ENCODE measurements around the gene CDCA7. TPM values are rescaled to one million over a fixed set of nuclear protein-coding genes. Genes with fewer than 3 reads are reported as not detected.
A peak's percentile ranks its signal among the peaks of the same experiment; 100 is the strongest.
"Not testable (repeated sequence)": the region's sequence is repeated elsewhere in the genome, so short reads cannot be mapped to it uniquely, and the experiment has no call there.

Gene CDCA7
- 10 to 100 TPM; 80.4 to 88.2 TPM for total RNA-seq

GRCh38 chr2:173354582-173355131 lies at the start of gene CDCA7:
CDCA7 (plus strand) TSS chr2:173354872; CDS start chr2:173354964, 92 bp downstream.
- POLR2A ChIA-PET = interaction anchor here (0.6 kb wide), 2 partner anchors 183 to 206 kb away, joined by 3 read pairs; no protein-coding TSS in a partner anchor
- Mint-ChIP-seq H3K27ac (peak within 1 kb of the TSS; percentile 97), H3K27me3 (peaks cover 46% of the 10 kb centered on the region), H3K9me3 (ENCODE audit: low read depth) (no peaks in the 10 kb centered on the region), H3K4me3 (peak within 1 kb of the TSS; percentile 87), H3K36me3 (ENCODE audit: low read depth) (peaks cover 30% of the 10 kb centered on the region), H3K4me1 (peaks cover 37% of the 10 kb centered on the region)
- intact Hi-C loops (cut with DNase I, micrococcal nuclease) = loop anchor here (1.0 to 10.0 kb wide), 7 partner anchors 67 to 982 kb away; partner anchors contain the start of genes MAP3K20 (in 2 of the 2) and SP3 (in 1 of the 2)
- peak; percentile 86 for DNase-seq
- CTCF ChIA-PET = no interaction called here
- ATAC-seq = peak; percentile 77

GRCh38 chr2:173305303-173305702 lies 49.4 kb upstream of the CDCA7 start:
- no peak for ATAC-seq
- H3K27me3 Mint-ChIP-seq = peaks cover 3% of the 10 kb centered on the region
- H3K4me1 Mint-ChIP-seq = no peaks in the 10 kb centered on the region
- no peaks in the 10 kb centered on the region for H3K36me3 Mint-ChIP-seq (ENCODE audit: low read depth)
- H3K27ac Mint-ChIP-seq = no peak overlapping the region
- DNase-seq = no peak
- no peak overlapping the region for H3K4me3 Mint-ChIP-seq
- peaks cover 2% of the 10 kb centered on the region for H3K9me3 Mint-ChIP-seq (ENCODE audit: low read depth)
- ChIA-PET POLR2A (no interaction called here), CTCF (interaction anchor here (0.6 kb wide), 1 partner anchor 137 kb away, joined by 3 read pairs; no protein-coding TSS in a partner anchor)
- intact Hi-C loops (cut with DNase I, micrococcal nuclease) = no loop called here

GRCh38 chr2:173307293-173307692 lies 47.4 kb upstream of the CDCA7 start:
- no peaks in the 10 kb centered on the region for H3K4me1 Mint-ChIP-seq
- H3K27me3 Mint-ChIP-seq = no peaks in the 10 kb centered on the region
- H3K4me3 Mint-ChIP-seq = no peak overlapping the region
- no peak for DNase-seq
- intact Hi-C loops (cut with DNase I, micrococcal nuclease) = no loop called here
- H3K9me3 Mint-ChIP-seq (ENCODE audit: low read depth) = no peaks in the 10 kb centered on the region
- H3K27ac Mint-ChIP-seq = no peak overlapping the region
- peak; percentile 47 for ATAC-seq
- POLR2A ChIA-PET = no interaction called here
- no peaks in the 10 kb centered on the region for H3K36me3 Mint-ChIP-seq (ENCODE audit: low read depth)
- CTCF ChIA-PET = no interaction called here

GRCh38 chr2:173309370-173309769 lies 45.3 kb upstream of the CDCA7 start:
- H3K36me3 Mint-ChIP-seq (ENCODE audit: low read depth); H3K27me3 Mint-ChIP-seq; H3K27ac Mint-ChIP-seq; H3K4me1 Mint-ChIP-seq; DNase-seq; intact Hi-C loops (cut with DNase I, micrococcal nuclease); H3K4me3 Mint-ChIP-seq; POLR2A ChIA-PET; ATAC-seq; H3K9me3 Mint-ChIP-seq (ENCODE audit: low read depth): not testable (repeated sequence)
- CTCF ChIA-PET = interaction anchor here (0.8 to 1.4 kb wide), 2 partner anchors 17 to 93 kb away, joined by 4 read pairs; no protein-coding TSS in a partner anchor

- Mint-ChIP-seq H3K27ac (no peak overlapping the region), H3K4me3 (no peak overlapping the region), H3K27me3 (no peaks in the 10 kb centered on the region), H3K9me3 (ENCODE audit: low read depth) (no peaks in the 10 kb centered on the region), H3K36me3 (ENCODE audit: low read depth) (no peaks in the 10 kb centered on the region), H3K4me1 (no peaks in the 10 kb centered on the region)
- no peak for ATAC-seq
- POLR2A ChIA-PET = no interaction called here
- intact Hi-C loops (cut with DNase I, micrococcal nuclease) = no loop called here
- CTCF ChIA-PET = no interaction called here
- no peak for DNase-seq
Observed at GRCh38 chr2:173311844-173312606, 42.6 kb upstream of the CDCA7 start.

GRCh38 chr2:173323371-173323770 lies 31.3 kb upstream of the CDCA7 start:
- Mint-ChIP-seq H3K27ac (no peak overlapping the region), H3K9me3 (ENCODE audit: low read depth) (peaks cover 8% of the 10 kb centered on the region), H3K27me3 (peaks cover 6% of the 10 kb centered on the region), H3K36me3 (ENCODE audit: low read depth) (no peaks in the 10 kb centered on the region), H3K4me1 (no peaks in the 10 kb centered on the region), H3K4me3 (no peak overlapping the region)
- ATAC-seq (no peak), DNase-seq (no peak)
- intact Hi-C loops (cut with DNase I, micrococcal nuclease) = no loop called here
- CTCF ChIA-PET = interaction anchor here (1.5 kb wide), 1 partner anchor 17 kb away, joined by 3 read pairs; no protein-coding TSS in a partner anchor
- POLR2A ChIA-PET = no interaction called here

GRCh38 chr2:173326806-173327205 lies 27.9 kb upstream of the CDCA7 start:
- H3K9me3 Mint-ChIP-seq (ENCODE audit: low read depth) = peaks cover 15% of the 10 kb centered on the region
- CTCF ChIA-PET = interaction anchor here (0.7 kb wide), 1 partner anchor 33 kb away, joined by 3 read pairs; no protein-coding TSS in a partner anchor

GRCh38 chr2:173327421-173327820 lies 27.3 kb upstream of the CDCA7 start:
- Mint-ChIP-seq H3K27ac (no peak overlapping the region), H3K27me3 (peaks cover 6% of the 10 kb centered on the region), H3K4me1 (no peaks in the 10 kb centered on the region), H3K36me3 (ENCODE audit: low read depth) (no peaks in the 10 kb centered on the region), H3K4me3 (no peak overlapping the region), H3K9me3 (ENCODE audit: low read depth) (peaks cover 16% of the 10 kb centered on the region)
- no peak for ATAC-seq
- intact Hi-C loops (cut with DNase I, micrococcal nuclease) = no loop called here
- CTCF ChIA-PET = no interaction called here
- POLR2A ChIA-PET = no interaction called here
- DNase-seq = no peak

More at GRCh38 chr2:173326806-173327205, 27.9 kb upstream of the CDCA7 start:
- DNase-seq (no peak), ATAC-seq (no peak)
- Mint-ChIP-seq H3K4me3 (no peak overlapping the region), H3K4me1 (no peaks in the 10 kb centered on the region), H3K27ac (no peak overlapping the region), H3K36me3 (ENCODE audit: low read depth) (no peaks in the 10 kb centered on the region), H3K27me3 (peaks cover 6% of the 10 kb centered on the region)
- POLR2A ChIA-PET = no interaction called here
- intact Hi-C loops (cut with DNase I, micrococcal nuclease) = no loop called here

- H3K36me3 Mint-ChIP-seq (ENCODE audit: low read depth); ATAC-seq; POLR2A ChIA-PET; CTCF ChIA-PET; DNase-seq; intact Hi-C loops (cut with DNase I, micrococcal nuclease); H3K27ac Mint-ChIP-seq; H3K4me1 Mint-ChIP-seq; H3K4me3 Mint-ChIP-seq: not testable (repeated sequence)
- H3K9me3 Mint-ChIP-seq (ENCODE audit: low read depth) = peaks cover 20% of the 10 kb centered on the region
- peaks cover 14% of the 10 kb centered on the region for H3K27me3 Mint-ChIP-seq
Observed at GRCh38 chr2:173333003-173333402, 21.7 kb upstream of the CDCA7 start.

GRCh38 chr2:173339807-173340206 lies 14.9 kb upstream of the CDCA7 start:
- ChIA-PET CTCF (interaction anchor here (0.8 to 1.0 kb wide), 2 partner anchors 17 to 80 kb away, joined by 3 read pairs; no protein-coding TSS in a partner anchor), POLR2A (no interaction called here)
- no peak for DNase-seq
- Mint-ChIP-seq H3K27ac (no peak overlapping the region), H3K4me3 (no peak overlapping the region), H3K27me3 (peaks cover 13% of the 10 kb centered on the region), H3K36me3 (ENCODE audit: low read depth) (no peaks in the 10 kb centered on the region), H3K9me3 (ENCODE audit: low read depth) (no peaks in the 10 kb centered on the region), H3K4me1 (no peaks in the 10 kb centered on the region)
- ATAC-seq = no peak
- intact Hi-C loops (cut with DNase I, micrococcal nuclease) = no loop called here

- intact Hi-C loops (cut with DNase I, micrococcal nuclease) = no loop called here
- peaks cover 9% of the 10 kb centered on the region for H3K9me3 Mint-ChIP-seq (ENCODE audit: low read depth)
- ATAC-seq = no peak
- CTCF ChIA-PET = interaction anchor here (0.6 kb wide), 1 partner anchor 18 kb away, joined by 3 read pairs; no protein-coding TSS in a partner anchor
- H3K27me3 Mint-ChIP-seq = no peaks in the 10 kb centered on the region
- POLR2A ChIA-PET = no interaction called here
- H3K4me3 Mint-ChIP-seq = no peak overlapping the region
- no peak for DNase-seq
- no peaks in the 10 kb centered on the region for H3K4me1 Mint-ChIP-seq
- no peak overlapping the region for H3K27ac Mint-ChIP-seq
- peaks cover 4% of the 10 kb centered on the region for H3K36me3 Mint-ChIP-seq (ENCODE audit: low read depth)
Observed at GRCh38 chr2:173343921-173344320, 10.8 kb upstream of the CDCA7 start.

- Mint-ChIP-seq H3K27ac (no peak overlapping the region), H3K9me3 (ENCODE audit: low read depth) (peaks cover 9% of the 10 kb centered on the region), H3K27me3 (peaks cover 9% of the 10 kb centered on the region), H3K4me3 (no peak overlapping the region), H3K36me3 (ENCODE audit: low read depth) (peaks cover 4% of the 10 kb centered on the region), H3K4me1 (no peaks in the 10 kb centered on the region)
- intact Hi-C loops (cut with DNase I, micrococcal nuclease) = no loop called here
- no peak for DNase-seq
- ChIA-PET CTCF (no interaction called here), POLR2A (no interaction called here)
- ATAC-seq = no peak
Observed at GRCh38 chr2:173346035-173346434, 8.6 kb upstream of the CDCA7 start.
